Measurements from ENCODE around the gene MTHFR.

GRCh38 chr1:11735854-11736745 lies 69.7 kb downstream of the MTHFR start, which contains the start of gene AGTRAP:
- TF ChIP-seq EZH2 (IDR thresholded peaks at IDR 0.05; ENCODE audit: borderline replicate concordance, low read length) = no peak
- peak; percentile 23; the same call in 1 of the 2 replicates for TF ChIP-seq CTCF (IDR thresholded peaks at IDR 0.05; ENCODE audit: low read length)
